GM21423 (cell line): ENCODE data around the gene R3HDM4.
A peak's percentile ranks its signal among the peaks of the same experiment; 100 is the strongest.

ENCODE experiments used
- ATAC-seq: cut with Tn5 transposase; IDR thresholded peaks from one replicate; pipeline ENCODE4 v1.9.1; 2021; ENCODE audit warnings: mild to moderate bottlenecking, moderate library complexity; ENCODE audit not compliant: unreplicated experiment

The R3HDM4 gene

DNA sequence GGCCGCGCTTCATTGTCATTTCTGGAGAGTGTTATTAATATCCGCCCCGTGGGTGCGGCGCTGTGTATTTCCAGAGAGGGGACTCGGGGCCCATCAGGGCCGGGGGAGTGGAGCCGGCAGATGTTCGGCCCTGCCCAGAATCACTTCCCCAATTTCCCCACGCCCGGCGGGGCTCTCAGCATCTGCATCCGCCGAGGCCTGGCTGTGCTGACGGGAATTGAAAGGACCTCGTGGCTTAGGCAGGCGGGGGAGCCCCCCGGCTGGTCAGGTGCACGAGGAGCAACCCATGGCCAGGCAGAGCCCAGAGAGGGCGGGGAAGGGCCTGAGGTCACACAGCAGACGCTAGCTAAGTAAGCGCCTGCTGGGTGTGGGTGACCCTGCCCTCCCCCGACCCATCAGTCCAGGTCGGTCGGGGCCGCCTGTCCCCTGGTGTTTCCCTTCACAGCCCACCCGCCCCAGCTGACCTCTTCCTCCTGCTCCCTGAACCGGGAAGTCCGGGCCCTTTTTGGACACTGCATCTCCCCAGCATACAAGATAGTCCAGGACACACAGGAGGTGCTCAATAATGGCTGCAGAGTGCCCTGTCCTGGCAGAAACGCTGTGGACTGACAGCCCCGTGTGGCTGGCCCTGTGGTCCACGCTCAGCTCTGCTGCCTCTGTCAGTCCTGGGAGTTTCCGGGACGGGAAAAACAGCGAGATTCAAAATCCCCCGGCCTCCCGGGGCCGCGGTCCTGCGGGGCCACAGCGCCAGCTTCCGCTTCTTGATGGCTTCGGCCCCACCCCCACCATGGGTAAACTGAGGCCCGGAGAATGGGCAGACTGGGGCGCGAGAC lies 34.9 kb upstream of the R3HDM4 start:
- ATAC-seq: peak; percentile 73

DNA sequence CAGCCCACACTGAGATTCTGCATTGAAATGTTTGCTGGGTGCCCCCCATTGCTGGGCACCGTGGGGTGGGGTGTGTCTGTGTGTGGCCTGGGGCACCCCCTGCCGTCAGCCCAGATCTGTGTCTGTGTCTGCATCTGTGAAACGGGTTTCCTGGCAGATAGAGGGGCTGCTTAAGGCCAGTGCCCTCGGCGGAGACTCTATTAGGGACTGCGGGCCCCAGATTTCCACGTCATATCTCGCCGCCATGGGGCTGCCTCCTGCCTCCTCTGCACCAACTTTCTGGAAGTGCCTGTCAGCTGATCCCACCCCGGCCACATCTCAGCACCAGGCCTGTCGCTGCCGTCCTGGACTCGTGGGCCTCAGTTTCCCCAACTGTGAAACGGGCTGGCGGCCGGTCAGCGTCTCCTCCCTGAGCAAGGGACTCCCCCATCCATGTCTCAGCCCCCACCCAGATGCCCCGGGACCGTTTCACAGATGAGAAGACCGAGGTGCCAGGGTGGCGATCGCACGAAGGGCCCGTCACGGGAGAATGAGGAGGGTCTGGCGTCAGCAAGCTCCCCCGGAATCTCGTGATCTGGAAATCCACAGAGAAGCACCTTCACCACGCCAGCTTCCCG lies 34.2 kb upstream of the R3HDM4 start:
- peak; percentile 15 for ATAC-seq

DNA sequence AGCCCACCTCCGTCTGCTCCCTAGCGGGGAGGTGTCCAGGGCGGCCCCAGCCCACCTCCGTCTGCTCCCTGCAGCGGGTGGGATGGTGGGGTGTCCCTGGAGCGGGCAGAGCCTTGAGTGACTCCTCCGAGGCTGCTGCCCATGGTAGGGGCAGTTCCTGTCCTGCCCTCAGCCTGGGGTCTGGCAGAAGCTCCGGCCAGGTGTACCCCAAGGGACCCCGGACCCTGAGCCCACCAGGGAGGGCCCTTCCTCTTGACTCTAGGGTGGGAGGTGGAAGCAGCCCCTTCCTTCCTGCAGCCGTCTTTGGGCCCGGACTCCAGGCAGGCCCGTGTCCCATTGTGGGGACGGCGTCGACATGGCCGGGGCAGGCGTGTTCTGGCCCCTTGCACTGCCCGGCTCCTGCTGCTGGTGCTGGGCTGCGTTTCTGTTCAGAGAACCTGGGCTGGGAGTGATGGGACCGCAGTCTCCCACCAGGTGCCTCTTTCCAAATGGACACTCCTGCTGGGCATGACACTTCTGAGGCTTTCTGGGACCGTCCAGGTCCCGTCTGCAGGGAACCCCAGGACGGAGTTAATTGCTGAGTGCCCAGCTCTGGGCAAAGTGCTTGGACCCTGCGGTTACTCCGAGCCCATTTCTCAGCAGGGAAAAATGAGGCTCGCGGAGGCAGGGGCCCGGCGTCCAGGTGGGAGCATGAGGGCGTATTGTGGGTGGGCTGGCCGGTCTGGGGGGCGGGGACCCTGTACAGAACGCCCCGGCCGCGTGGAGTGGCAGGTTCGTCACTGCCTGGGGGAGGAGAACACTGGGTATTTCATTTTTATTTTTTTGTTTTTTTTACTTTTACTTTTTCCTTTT lies 32.6 kb upstream of the R3HDM4 start:
- no peak for ATAC-seq

DNA sequence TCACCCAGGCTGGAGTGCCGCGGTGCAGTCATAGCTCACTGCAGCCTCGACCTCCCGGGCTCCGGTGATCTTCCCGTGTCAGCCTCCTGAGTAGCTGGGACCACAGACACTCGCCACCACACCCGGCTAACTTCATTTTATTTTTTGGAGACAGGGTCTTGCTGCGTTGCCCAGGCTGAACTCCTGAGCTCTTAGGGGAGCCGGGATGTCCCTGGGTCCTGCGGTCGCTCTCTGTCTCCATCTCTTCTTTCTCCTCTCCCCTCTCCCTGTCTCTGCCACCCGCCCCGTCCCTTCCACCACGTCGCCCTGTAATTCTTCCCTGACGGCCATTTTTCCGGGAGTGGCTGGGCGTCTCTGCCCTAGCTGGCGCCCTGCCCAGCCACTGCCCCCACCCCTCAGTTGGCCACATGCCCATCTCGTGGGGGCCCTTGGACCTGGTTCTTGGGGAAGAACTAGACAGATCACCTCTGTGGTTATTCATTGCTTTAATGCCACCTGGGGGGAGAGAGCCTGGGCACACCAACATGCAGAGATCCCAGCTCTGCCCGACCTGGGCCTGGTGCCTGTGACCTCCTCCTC lies 31.7 kb upstream of the R3HDM4 start:
- ATAC-seq: no peak

DNA sequence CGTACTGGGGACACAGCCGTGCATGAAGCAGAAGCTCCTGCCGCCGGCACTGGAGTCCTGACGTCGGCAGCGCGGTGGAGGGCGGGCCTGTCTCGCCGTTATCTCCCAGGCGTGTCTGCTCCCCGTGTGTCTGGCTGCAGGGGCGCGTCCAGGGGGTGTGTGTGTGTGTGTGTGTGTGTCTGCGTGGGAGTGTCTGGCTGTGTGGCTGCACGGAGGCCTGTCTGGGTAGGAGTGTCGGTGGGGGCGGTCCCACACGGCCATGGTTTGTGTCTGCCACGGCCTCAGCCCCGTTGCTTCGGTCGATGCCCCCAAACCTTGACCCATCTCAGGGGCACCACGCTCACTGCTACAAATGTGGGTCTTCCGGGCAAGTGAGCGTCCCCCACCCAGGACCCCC lies 31.1 kb upstream of the R3HDM4 start:
- ATAC-seq: no peak

DNA sequence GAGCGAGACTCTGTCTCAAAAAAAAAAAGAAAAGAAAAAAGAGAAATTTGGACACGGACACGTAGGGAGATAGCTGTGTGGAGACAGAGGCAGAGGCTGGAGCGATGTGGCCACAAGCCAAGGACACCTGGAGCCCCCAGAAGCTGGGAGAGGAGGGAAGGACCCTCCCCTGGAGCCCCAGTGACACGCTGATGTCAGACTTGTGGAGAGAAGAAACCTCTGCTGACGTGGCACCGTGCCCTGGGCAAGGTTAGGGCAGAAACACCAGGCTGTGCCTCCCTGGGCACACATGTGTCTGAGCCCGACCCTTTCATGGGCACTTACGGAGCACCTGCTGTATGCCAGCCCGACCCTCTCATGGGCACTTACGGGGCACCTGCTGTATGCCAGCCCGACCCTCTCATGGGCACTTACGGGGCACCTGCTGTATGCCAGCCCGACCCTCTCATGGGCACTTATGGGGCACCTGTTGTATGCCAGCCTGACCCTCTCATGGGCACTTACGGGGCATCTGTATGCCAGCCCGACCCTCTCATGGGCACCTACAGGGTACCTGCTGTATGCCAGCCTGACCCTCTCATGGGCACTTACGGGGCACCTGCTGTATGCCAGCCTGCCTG lies 30.6 kb upstream of the R3HDM4 start:
- no peak for ATAC-seq

DNA sequence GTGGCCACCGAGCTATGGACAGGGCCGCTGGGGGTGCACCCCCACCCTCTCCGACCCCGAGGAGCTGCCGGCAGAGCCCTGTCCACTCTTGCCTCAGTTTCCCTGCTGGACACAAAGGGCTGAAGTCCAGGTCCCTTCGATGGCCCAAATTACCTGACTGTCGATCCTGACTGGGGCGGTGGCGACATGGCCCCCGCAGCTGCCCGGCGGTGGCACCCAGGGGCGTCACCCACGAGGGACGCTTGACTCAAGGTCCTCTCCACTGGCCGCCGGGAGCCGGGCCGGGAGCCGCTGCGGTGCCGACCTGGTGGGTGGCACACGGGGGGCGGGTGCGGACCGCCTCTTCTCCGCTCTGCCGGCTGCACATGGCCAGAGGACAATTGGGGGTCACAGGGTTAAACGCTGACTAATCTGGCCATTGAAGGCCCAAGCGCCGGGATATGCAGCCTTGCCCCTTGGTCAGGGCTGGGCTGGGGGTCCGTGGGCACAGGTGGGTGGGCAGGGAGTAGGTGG lies 29.2 kb upstream of the R3HDM4 start:
- ATAC-seq: no peak

DNA sequence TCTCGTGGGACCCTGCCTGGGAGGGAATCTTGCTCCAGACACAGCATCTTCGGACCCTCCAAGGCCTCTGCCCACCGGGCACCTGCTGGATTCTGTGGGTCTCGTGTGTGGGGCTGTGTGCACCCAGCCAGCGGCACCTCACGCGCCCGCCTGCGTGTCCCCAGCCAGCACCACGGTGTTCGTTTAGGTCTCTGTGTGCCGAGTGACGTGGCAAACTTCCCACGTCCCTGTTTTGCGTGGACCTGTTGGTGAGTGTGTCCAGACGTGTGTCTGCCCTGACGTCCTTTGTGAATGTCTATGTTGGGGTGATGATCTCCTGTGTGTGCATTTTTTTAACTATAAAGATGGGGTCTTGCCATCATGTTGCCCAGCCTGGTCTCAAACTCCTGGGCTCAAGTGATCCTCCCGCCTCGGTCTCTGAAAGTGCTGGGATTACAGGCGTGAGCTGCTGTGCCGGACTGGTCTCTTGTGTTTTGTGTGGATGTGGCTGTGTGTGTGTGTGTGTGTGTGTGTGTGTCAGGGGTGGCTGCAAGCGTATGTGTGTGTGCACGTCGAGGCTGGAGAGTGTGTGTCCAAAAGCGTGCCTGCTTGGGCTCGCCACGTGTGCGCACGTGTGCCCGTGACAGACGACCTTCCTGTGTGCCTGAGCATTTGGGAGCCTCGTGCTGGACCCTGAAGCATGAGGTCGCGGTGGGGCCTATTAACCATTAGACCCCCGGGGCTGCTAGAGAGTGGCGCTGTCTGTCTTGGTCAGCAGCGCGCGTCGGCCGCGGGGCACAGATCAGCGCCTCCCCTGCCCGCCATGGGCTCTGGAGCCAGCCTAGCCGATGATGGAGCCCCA lies 28.5 kb upstream of the R3HDM4 start:
- no peak for ATAC-seq

DNA sequence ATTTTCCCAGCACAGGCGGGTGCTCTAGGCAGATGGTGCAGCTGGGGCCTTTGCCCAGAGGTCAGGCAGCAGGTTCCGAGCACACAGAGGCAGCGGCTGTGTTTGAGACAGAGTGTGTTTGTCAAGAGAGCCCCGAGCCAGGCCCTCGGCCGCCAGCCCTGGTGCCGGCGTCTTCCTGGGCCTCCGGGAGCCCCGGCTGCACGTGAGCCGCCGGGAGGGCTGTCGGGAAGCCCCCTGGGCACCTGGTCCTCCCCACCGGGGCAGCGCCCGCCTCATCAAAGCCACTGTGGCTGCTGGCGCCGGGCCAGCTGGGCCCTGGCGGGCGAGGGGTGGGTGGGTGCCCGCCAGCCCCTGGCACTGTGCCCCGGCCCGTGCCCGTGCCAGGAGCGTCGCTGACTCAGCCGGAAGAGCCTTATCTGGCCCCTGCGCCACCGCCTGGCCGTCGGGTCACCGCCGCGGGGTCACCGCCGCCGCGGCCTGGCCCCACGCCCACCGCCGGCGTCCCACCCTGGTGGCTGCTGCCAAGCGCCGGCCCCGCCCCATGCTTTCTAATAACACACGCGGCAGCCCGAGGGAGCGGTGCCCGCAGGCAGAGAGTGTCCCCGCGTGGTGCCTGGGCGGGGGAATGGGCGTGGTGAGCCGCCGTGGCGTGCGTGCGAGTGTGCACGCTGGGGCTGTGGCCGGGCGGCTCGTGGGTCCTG lies 27.7 kb upstream of the R3HDM4 start:
- peak; percentile 49 for ATAC-seq

DNA sequence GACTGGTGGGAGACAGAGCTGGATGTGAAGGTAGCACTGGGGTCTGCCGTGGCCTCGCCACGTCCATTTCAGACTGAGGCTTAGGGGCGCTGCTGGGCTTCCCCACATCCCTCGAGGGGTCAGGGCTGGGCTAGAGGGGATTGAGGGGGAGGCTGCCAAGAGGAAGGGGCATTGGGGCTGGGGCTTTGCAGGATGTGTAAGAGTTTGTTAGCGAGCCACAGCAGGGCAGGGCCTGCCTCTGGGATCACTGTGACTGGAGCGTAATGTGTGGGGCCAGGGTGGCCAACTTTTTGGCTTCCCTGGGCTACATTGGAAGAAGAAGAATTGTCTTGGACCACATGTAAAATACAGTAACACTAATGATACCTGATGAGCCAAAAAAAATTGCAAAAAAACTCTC lies 26.9 kb upstream of the R3HDM4 start:
- ATAC-seq: no peak

DNA sequence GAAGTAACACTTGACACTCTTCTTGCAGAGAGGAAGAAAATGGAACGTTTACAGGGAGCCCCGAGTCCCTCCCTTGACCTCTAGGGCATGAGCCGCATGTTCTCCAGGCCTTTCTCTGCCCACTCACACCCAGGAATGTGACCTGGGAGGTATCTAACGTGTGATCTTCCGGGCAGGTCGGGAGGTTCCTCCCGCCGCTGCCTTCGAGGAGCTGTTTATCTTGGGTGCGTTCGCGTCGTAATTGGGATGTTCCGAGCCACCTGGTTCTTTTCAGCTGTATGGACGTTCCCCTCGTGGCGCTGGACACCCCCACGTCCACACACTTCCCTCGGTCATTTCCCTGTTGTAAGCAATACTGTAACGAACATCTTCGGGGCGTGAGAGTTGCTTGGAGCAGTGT lies 26.4 kb upstream of the R3HDM4 start:
- ATAC-seq: no peak

DNA sequence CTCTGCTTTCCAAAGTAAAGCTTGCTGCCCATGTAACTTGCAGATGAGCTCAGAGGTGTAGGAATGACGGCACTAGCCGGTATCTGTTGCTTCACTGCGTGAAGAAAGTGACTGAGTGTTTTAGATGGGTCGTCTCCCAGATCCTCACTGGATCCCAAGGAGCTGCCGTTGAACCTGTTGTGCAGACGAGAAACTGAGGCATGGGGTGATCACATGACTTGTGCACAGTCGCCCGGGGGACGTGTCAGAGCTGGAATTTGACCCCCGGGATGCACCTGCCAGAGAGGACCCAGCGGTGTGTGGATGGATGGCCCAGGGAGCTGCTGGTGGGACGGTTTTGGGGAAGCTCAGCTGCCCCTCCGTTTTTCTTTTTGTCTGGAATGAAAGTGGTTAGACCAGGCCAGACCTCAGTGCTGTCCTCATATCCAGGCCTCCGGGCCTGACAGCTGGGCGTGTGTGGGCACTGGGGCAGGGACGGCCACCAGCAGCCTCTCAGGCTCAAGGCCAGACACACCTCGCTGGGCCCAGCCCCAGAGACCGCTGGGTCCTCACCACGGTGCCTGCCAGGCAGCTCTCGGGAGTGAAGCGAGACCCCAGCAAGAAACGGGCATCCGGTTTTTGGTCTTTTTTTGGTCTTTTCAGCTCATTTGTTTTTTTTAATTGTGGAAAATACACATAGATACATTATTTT lies 25.4 kb upstream of the R3HDM4 start:
- ATAC-seq: no peak

DNA sequence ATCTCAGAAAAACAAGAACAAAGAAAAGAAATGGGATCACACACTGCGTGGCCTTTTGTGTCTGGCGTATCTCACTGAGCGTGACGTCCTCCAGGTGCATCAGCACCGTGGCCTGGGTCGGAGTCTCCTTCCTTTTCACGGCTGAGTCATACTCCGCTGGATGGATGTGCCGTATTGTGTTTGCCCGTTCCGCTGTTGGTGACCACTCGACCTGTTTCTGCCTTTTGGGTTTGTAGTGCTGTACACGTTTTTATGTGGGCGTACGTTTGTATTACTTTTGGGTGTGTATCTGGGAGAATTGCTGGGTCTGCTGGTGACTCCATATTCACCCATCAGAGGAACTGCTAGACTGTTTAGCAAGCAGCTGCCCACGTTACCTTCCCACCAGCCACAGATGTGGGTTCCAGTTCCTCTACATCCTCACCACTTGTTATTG lies 24.3 kb upstream of the R3HDM4 start:
- ATAC-seq: no peak

DNA sequence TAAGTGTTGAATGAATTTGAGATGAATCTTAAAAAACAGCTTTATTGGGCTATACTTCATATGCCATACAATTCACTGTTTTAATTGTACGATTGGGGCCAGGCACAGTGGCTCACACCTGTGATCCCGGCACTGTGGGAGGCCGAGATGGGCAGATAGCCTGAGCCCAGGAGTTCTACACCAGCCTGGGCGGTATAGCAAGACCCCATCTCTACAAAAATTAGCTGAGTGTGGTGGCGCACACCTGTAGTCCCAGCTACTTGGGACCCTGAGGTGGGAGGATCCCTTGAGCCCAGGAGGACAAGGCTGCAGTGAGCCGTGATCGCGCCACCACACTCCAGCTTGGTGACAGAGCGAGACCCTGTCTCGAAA lies 23.1 kb upstream of the R3HDM4 start:
- ATAC-seq: no peak

DNA sequence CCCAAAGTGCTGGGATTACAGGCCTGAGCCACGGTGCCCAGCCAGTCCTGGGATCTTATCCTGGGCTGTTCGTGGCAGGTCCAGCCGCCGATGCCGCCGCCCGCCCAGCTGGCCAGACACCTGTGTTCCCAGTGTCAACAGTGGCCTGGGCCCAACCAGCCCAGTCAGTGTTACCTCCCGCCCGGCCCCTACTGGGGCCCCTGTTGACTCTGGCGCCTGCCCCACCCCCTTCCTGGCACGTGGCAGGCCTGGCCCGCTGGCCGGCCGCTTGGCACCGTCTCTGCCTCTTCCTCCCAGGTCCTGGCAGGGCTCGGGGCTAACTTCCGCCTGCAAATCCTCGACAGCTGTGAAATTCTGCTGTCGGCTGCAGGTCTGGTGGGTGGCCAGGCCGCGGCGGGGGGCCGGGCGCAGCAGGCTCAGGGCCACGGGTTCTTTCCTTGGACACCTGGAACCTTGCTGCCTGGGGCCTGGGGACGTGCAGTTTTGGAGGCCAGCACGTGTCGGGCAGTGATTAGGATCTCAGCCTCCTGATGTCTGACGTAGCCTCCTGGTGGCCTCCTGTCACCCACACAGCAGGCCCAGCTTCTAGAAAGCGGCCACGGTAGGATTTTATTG lies 22.0 kb upstream of the R3HDM4 start:
- ATAC-seq: no peak

DNA sequence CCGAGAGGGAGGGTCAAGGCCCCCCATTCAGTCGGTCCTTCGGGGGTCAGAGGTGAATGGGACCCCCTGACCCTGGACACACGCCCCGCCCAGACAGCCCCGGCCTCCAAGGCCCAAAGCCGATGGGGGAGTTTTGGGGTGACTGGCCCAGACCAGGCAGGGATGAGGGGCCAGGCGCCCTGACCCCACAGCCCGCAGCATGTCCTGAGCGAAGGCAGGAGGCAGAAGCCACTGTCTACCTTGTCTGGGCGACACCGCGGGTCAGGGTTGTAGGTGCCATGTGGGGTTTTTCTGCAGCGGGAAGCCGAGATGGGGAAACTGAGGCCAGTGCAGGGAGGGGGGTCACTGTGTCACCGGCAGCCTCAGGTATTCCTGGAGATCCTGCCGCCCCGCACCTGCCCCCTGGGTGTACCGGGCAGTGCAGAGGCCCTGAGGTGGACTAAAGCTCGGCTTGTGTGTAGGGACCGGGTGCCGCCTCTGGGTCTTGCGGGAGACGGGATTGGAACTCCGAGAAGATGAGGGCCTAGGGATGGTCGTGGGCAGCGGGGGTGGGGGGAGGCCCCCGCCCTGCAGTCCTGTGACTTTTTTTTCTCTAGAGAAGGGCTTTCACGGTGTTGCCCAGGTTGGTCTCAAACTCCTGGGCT lies 21.3 kb upstream of the R3HDM4 start:
- ATAC-seq: no peak

DNA sequence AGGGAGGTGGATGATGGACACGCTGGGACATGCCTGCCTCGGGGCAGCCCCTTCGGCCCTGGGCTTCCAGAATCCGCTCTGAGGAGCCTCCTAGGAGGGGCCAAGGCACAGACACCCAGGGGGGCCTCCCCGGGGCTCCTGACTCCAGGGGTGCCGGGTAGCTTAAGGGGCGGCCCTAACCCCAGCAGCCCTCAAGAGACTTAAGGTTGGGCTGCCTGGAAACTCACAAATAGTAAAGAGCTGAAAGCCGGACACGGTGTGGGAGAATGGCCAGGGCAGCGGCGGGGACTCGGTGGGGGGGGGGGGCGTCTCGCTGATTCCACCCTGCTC lies 20.5 kb upstream of the R3HDM4 start:
- no peak for ATAC-seq
